GM21619 (cell line): ENCODE data around the gene PRAMEF10.
"Not testable (repeated sequence)": the region's sequence is repeated elsewhere in the genome, so short reads cannot be mapped to it uniquely, and the experiment has no call there.

Experiments
- ATAC-seq: cut with Tn5 transposase; IDR thresholded peaks from one replicate; pipeline ENCODE4 v1.9.1; 2021; ENCODE audit not compliant: unreplicated experiment

Gene PRAMEF10

GRCh38 chr1:12898170-12898569 lies at the start of gene PRAMEF10:
Gene PRAMEF10, minus strand, starts transcription at chr1:12898270. Its CDS starts 2,423 bp downstream, at chr1:12895847.
- ATAC-seq, result not testable (repeated sequence)

- ATAC-seq, result not testable (repeated sequence)
Measured at GRCh38 chr1:12947480-12947879, 49.4 kb upstream of the PRAMEF10 start, which contains the start of gene PRAMEF6. Gene PRAMEF6, minus strand, starts transcription at chr1:12947580. Its CDS starts 5,062 bp downstream, at chr1:12942518.

GRCh38 chr1:12924368-12924767 lies 26.3 kb upstream of the PRAMEF10 start:
- not testable (repeated sequence) for ATAC-seq

- ATAC-seq, result not testable (repeated sequence)
Measured at GRCh38 chr1:12921749-12922148, 23.7 kb upstream of the PRAMEF10 start.

- not testable (repeated sequence) for ATAC-seq
Measured at GRCh38 chr1:12916310-12916709, 18.2 kb upstream of the PRAMEF10 start, which contains the start of gene PRAMEF7. Gene PRAMEF7, plus strand, starts transcription at chr1:12916610. Its CDS starts 1,083 bp downstream, at chr1:12917693.

- ATAC-seq, result not testable (repeated sequence)
Measured at GRCh38 chr1:12903793-12904572, 5.9 kb upstream of the PRAMEF10 start.

GRCh38 chr1:12899186-12899585 lies 1.1 kb upstream of the PRAMEF10 start:
- ATAC-seq, result not testable (repeated sequence)

GRCh38 chr1:12886101-12886500 lies 12.0 kb downstream of the PRAMEF10 start, which contains the start of gene PRAMEF4:
Gene PRAMEF4, minus strand, starts transcription at chr1:12886201. Its CDS starts 2,807 bp downstream, at chr1:12883394.
- not testable (repeated sequence) for ATAC-seq

GRCh38 chr1:12878453-12878852 lies 19.6 kb downstream of the PRAMEF10 start:
- not testable (repeated sequence) for ATAC-seq

GRCh38 chr1:12863131-12863880 lies 34.8 kb downstream of the PRAMEF10 start:
- ATAC-seq, result not testable (repeated sequence)

GRCh38 chr1:12856786-12857185 lies 41.3 kb downstream of the PRAMEF10 start, which contains the start of gene PRAMEF2:
Gene PRAMEF2, plus strand, starts transcription at chr1:12857086. Its CDS starts 1,924 bp downstream, at chr1:12859010.
- not testable (repeated sequence) for ATAC-seq

- no peak for ATAC-seq
Measured at GRCh38 chr1:12851779-12852178, 46.3 kb downstream of the PRAMEF10 start.

GRCh38 chr1:12848620-12849019 lies 49.5 kb downstream of the PRAMEF10 start, which contains the start of gene HNRNPCL1:
Gene HNRNPCL1, minus strand, starts transcription at chr1:12848720. Its CDS starts 431 bp downstream, at chr1:12848289.
- not testable (repeated sequence) for ATAC-seq
